DND-41 (cell line): ENCODE data around the gene IL12RB2.

Source experiments
- EZH2 ChIP-seq: IDR thresholded peaks from 3 replicates; pipeline ENCODE4 v1.6.1; 2012; ENCODE audit warnings: borderline replicate concordance, low read depth, mild to moderate bottlenecking, moderate library complexity, low read length, inconsistent platforms; ENCODE audit not compliant: severe bottlenecking
- TF ChIP-seq, protein P1 (sequence below): IDR thresholded peaks from 2 replicates; pipeline ENCODE4 v1.5.1; 2012; ENCODE audit warnings: borderline replicate concordance, low read length, moderate library complexity, mild to moderate bottlenecking; ENCODE audit not compliant: poor library complexity, severe bottlenecking; ENCODE audit errors: extremely low read depth

DNA sequence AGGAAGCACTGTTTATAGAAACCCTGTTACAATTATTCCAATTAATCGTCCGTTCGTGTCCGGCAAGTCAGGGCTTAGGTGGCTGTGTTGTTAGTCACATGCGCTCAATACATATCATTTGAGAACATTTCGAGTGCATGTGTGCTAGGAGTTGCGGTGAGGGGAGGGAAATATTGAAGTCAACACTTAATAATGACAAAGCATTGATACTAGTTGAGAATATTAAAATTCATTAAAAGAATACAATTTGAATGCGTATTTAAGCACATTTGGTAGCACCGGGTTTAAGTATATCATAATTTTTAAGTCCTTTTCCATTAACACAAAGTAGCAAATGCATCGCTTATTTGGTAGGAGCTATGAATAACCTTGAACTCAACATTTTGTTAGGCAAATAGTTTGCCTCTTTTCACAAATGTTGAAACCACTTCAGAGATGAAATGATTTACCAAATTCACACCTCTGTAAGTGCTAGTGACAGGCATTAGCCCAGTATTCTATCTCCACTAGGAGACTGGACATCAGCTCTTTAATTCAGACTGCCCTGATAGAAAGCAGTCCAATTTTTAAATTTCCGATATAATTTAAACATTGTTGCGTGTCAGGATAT lies 123.6 kb downstream of the IL12RB2 start:
- TF ChIP-seq, protein P1, sequence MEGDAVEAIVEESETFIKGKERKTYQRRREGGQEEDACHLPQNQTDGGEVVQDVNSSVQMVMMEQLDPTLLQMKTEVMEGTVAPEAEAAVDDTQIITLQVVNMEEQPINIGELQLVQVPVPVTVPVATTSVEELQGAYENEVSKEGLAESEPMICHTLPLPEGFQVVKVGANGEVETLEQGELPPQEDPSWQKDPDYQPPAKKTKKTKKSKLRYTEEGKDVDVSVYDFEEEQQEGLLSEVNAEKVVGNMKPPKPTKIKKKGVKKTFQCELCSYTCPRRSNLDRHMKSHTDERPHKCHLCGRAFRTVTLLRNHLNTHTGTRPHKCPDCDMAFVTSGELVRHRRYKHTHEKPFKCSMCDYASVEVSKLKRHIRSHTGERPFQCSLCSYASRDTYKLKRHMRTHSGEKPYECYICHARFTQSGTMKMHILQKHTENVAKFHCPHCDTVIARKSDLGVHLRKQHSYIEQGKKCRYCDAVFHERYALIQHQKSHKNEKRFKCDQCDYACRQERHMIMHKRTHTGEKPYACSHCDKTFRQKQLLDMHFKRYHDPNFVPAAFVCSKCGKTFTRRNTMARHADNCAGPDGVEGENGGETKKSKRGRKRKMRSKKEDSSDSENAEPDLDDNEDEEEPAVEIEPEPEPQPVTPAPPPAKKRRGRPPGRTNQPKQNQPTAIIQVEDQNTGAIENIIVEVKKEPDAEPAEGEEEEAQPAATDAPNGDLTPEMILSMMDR, result no peak
- no peak for TF ChIP-seq EZH2
